GM12873 (cell line): Measurements from ENCODE around the gene KDM3A.

Source experiments
- CTCF ChIP-seq: IDR thresholded peaks from 2 replicates; pipeline ENCODE4 v1.5.1; 2012; ENCODE audit warnings: low read depth, mild to moderate bottlenecking, moderate library complexity, low read length, control low read depth; ENCODE audit not compliant: insufficient read depth; ENCODE audit errors: missing control alignments

KDM3A gene

GRCh38 chr2:86468162-86469033 lies 27.2 kb downstream of the KDM3A start:
- no peak for TF ChIP-seq CTCF

- no peak for TF ChIP-seq CTCF
Observed at GRCh38 chr2:86470890-86471289, 29.7 kb downstream of the KDM3A start.

- TF ChIP-seq CTCF, result no peak
Observed at GRCh38 chr2:86471637-86472036, 30.5 kb downstream of the KDM3A start.

GRCh38 chr2:86476092-86476491 lies 34.9 kb downstream of the KDM3A start:
- TF ChIP-seq CTCF, result no peak

- TF ChIP-seq CTCF, result no peak
Observed at GRCh38 chr2:86476918-86477317, 35.7 kb downstream of the KDM3A start.

- TF ChIP-seq CTCF, result no peak
Observed at GRCh38 chr2:86477349-86477748, 36.2 kb downstream of the KDM3A start.

- no peak for TF ChIP-seq CTCF
Observed at GRCh38 chr2:86480105-86480504, 38.9 kb downstream of the KDM3A start.
